Esophagus muscularis mucosa (tissue), 4 donors: ENCODE results near the gene SF3B1. TPM values are rescaled to one million over a fixed set of nuclear protein-coding genes. Genes with fewer than 3 reads are reported as not detected.
"Not testable (repeated sequence)": the region's sequence is repeated elsewhere in the genome, so short reads cannot be mapped to it uniquely, and the experiment has no call there.

ENCODE experiments used
- DNase-seq: peaks from one replicate; pipeline ENCODE4 v3.0.0-alpha.2; 2017; ENCODE audit errors: extremely low spot score
- H3K27ac ChIP-seq, 4 donors: fragments of 200-600 bp; sonication (generic); replicated peaks in 1 of 4; 1 replicate in 3 of 4; 2 replicates in 1 of 4; pipeline ENCODE4 v1.5.1; 2016 to 2019; ENCODE audit warnings: mild to moderate bottlenecking in 1 of 4
- H3K27me3 ChIP-seq, 4 donors: fragments of 200-600 bp; sonication (generic); one replicate each; pipeline versions ENCODE4 v1.5.1 to v1.6.0; 2016 to 2019
- H3K36me3 ChIP-seq, 4 donors: fragments of 200-600 bp; sonication (generic); one replicate each; pipeline ENCODE4 v1.5.1; 2016 to 2019
- H3K4me1 ChIP-seq, 4 donors: fragments of 200-600 bp; sonication (generic); one replicate each; pipeline ENCODE4 v1.5.1; 2016 to 2019
- H3K4me3 ChIP-seq, 4 donors: fragments of 200-600 bp; sonication (generic); 1 replicate in 2 of 4; 2 replicates in 2 of 4; pipeline ENCODE4 v1.5.1; 2016 to 2019; ENCODE audit warnings: mild to moderate bottlenecking in 4 of 4, moderate library complexity in 1 of 4
- H3K9me3 ChIP-seq, 4 donors: fragments of 200-600 bp; sonication (generic); 1 replicate in 3 of 4; 2 replicates in 1 of 4; pipeline ENCODE4 v1.5.1; 2016 to 2019
- CTCF ChIP-seq, 3 experiments: fragments of 200-600 bp in 2 of 3; fragments of 450-650 bp in 1 of 3; sonication (generic) in 2 of 3; IDR thresholded peaks; one replicate each; pipeline ENCODE4 v1.5.1; 2017 to 2019; ENCODE audit warnings: antibody characterized with exemption in 3 of 3, mild to moderate bottlenecking in 2 of 3, moderate library complexity in 1 of 3
- EP300 ChIP-seq: sonication (generic); formaldehyde crosslinking; IDR thresholded peaks from one replicate; pipeline ENCODE4 v1.6.1; 2017; ENCODE audit warnings: antibody characterized with exemption
- POLR2A ChIP-seq: fragments of 450-650 bp; IDR thresholded peaks from one replicate; pipeline ENCODE4 v1.6.1; 2017; ENCODE audit warnings: antibody characterized with exemption, moderate library complexity, mild to moderate bottlenecking, low read depth
- POLR2AphosphoS5 ChIP-seq, 2 donors: sonication (generic); formaldehyde crosslinking; IDR thresholded peaks; one replicate each; pipeline ENCODE4 v1.6.1; 2017; ENCODE audit warnings: antibody characterized with exemption in 2 of 2
- whole genome bisulfite sequencing: methylation state at CpG from one replicate; pipeline ENCODE4 v1.1.5; 2018; 5-methylcytosine and 5-hydroxymethylcytosine counted together
- intact Hi-C: fragments of 100-400 bp; cut with DNase I; formaldehyde crosslinking; loops from one replicate; pipeline ENCODE4 v1.15.1; 2023
- total RNA-seq, 4 donors: library from RNA; depleted of rRNA; stranded (reverse); fragments of >200 nt; gene quantifications; one replicate each; pipeline versions ENCODE4 v1.1.0 to v1.2.1, GENCODE V29; 2016

The SF3B1 gene
- total RNA-seq, 4 donors from 2014 or later: 91.5 to 223 (median 130) TPM

GRCh38 chr2:197435598-197436420 is 981 bp upstream of the SF3B1 start:
- Histone ChIP-seq H3K4me3 (peak overlapping the region; percentile 65 to 93 (median 81)), H3K27ac (peak overlapping the region; percentile 90 to 97 (median 92)), H3K27me3 (no peaks in the 10 kb centered on the region), H3K9me3 (no peaks in the 10 kb centered on the region), H3K4me1 (peaks cover 34 to 41% (median 40%) of the 10 kb centered on the region in 4 donors), H3K36me3 (no peaks in the 10 kb centered on the region)
- WGBS: 35% methylated on average over 16 of the region's 16 CpGs
- intact Hi-C loops: loop anchor here (2.0 kb wide), 1 partner anchor 63 kb away; the partner anchor contains the start of gene HSPD1
- TF ChIP-seq POLR2AphosphoS5 (IDR thresholded peaks at IDR 0.05): no peak
- no peak for TF ChIP-seq POLR2A
- TF ChIP-seq CTCF (IDR thresholded peaks at IDR 0.05): no peak
- DNase-seq: no peak

DNA sequence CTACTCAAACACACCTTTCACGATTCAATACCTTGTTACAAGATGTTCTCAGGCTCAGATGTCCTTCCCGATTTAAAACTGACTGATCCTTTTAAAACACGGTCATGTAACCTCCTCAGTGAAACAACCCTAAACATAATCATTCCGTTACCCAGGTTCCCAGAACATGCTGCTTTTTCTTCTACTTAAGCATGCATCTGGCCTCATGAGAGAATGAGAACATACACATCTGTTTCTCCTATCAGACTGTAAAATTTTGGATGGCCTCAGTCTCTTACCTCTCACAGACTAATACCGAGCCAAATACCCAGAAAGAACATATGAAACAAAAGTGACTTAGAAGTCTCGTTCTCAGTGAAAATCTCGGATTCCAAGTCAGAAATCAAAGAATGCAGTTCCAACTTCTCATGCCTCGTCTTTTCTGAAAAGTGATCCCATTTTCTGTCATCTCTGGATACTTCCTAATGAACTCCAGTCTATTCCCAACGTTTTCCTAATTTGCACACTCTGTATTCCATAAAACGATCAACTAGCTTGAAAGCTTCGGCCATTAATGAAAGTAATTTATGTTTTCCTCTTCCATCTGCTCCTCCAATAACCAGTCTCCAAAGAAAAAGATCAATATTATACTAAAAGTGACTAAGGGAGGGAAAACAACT is 919 bp downstream of the SF3B1 start:
- Histone ChIP-seq H3K4me1 (peaks cover 47 to 60% (median 58%) of the 10 kb centered on the region in 4 donors), H3K27me3 (no peaks in the 10 kb centered on the region), H3K36me3 (peaks cover 0 to 6% (median 0%) of the 10 kb centered on the region in 4 donors), H3K9me3 (no peaks in the 10 kb centered on the region), H3K27ac (peak overlapping the region; percentile 90 to 97 (median 92)), H3K4me3 (peak overlapping the region; percentile 65 to 93 (median 81))
- under 1% methylated on average over 11 of the region's 11 CpGs for WGBS
- intact Hi-C loops: loop anchor here (2.0 kb wide), 1 partner anchor 65 kb away; the partner anchor contains the start of gene HSPD1
- DNase-seq: no peak
- TF ChIP-seq CTCF (IDR thresholded peaks at IDR 0.05) (no peak), EP300 (no peak), POLR2A (no peak), POLR2AphosphoS5 (IDR thresholded peaks at IDR 0.05) (no peak)

DNA sequence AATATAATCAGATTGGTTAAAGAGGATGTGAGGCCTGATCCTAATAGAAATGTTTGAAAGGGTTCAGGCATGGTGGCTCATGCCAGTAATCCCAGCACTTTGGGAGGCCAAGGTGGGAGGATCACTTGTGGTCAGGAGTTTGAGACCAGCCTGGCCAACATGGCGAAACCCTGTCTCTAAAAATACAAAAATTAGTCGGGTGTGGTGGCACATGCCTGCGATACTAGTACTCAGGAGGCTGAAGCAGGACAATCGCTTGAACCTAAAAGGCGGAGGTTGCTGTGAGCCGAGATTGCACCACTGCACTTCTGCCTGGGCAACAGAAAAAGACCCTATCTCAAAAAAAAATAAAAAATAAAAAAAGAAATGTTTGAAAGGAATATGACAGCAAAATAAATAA is 2.3 kb downstream of the SF3B1 start:
- peaks cover 59 to 74% (median 71%) of the 10 kb centered on the region in 4 donors for H3K4me1 ChIP-seq
- H3K36me3 ChIP-seq, intact Hi-C loops, H3K9me3 ChIP-seq, DNase-seq, H3K27me3 ChIP-seq: not testable (repeated sequence)
- H3K4me3 ChIP-seq: peak overlapping the region in 3 of 4 donors; percentile 19 to 82 (median 65)
- H3K27ac ChIP-seq: peak overlapping the region in 2 of 4 donors; percentile 7 to 19
- WGBS: 70% methylated on average over 6 of the region's 6 CpGs

DNA sequence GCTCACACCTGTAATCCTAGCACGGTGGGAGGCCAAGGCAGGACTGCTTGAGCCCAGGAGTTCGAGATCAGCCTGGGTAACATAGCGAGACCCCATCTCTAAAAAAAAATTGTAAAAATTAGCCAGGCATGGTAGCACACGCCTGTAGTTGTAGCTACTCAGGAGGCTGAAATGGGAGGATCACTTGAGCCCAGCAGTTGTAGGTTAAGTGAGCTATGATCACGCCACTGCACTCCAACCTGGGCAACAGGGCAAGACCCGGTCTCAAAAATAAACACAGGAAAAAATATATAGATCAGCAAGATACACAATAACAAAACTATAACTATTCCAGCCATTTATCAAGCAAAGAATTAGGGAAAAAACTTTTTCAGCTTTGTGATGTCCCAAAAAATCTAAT is 3.0 kb downstream of the SF3B1 start:
- H3K27me3 ChIP-seq: no peaks in the 10 kb centered on the region
- H3K4me1 ChIP-seq: peaks cover 61 to 79% (median 76%) of the 10 kb centered on the region in 4 donors
- H3K4me3 ChIP-seq: no peak overlapping the region
- H3K36me3 ChIP-seq: peaks cover 0 to 6% (median 0%) of the 10 kb centered on the region in 4 donors
- intact Hi-C loops: no loop called here
- DNase-seq: no peak
- WGBS: 69% methylated on average over 6 of the region's 6 CpGs
- H3K27ac ChIP-seq: peak overlapping the region in 1 of 4 donors; percentile 7
- no peaks in the 10 kb centered on the region for H3K9me3 ChIP-seq
- no peak for TF ChIP-seq EP300
- no peak for TF ChIP-seq CTCF (IDR thresholded peaks at IDR 0.05)
- TF ChIP-seq POLR2A: no peak
- no peak for TF ChIP-seq POLR2AphosphoS5 (IDR thresholded peaks at IDR 0.05)

- Histone ChIP-seq H3K36me3 (peaks cover 0 to 15% (median 6%) of the 10 kb centered on the region in 4 donors), H3K9me3 (no peaks in the 10 kb centered on the region), H3K27me3 (no peaks in the 10 kb centered on the region), H3K4me3 (no peak overlapping the region), H3K27ac (no peak overlapping the region), H3K4me1 (peaks cover 71 to 99% (median 97%) of the 10 kb centered on the region in 4 donors)
- no peak for DNase-seq
- intact Hi-C loops: no loop called here
- WGBS: 95% methylated on average over 3 of the region's 3 CpGs
- no peak for TF ChIP-seq POLR2A
- TF ChIP-seq POLR2AphosphoS5 (IDR thresholded peaks at IDR 0.05): no peak
- no peak for TF ChIP-seq EP300
- no peak for TF ChIP-seq CTCF (IDR thresholded peaks at IDR 0.05)
These were observed 6.8 kb downstream of the SF3B1 start for GRCh38 chr2:197427986-197428385.
